ENCODE measurements around the gene THAP4. TPM values are rescaled to one million over a fixed set of nuclear protein-coding genes. Genes with fewer than 3 reads are reported as not detected.
A peak's percentile ranks its signal among the peaks of the same experiment; 100 is the strongest.

THAP4 gene
- total and polyA plus RNA-seq, 2 of the 13 experiments (the other 11 are each of a cell fraction or from before 2014, with no cell fraction given), result 59.7 to 75.7 TPM

GRCh38 chr2:241560162-241560882, 76.6 kb downstream of the THAP4 start (continued):
- TF ChIP-seq, protein P1, sequence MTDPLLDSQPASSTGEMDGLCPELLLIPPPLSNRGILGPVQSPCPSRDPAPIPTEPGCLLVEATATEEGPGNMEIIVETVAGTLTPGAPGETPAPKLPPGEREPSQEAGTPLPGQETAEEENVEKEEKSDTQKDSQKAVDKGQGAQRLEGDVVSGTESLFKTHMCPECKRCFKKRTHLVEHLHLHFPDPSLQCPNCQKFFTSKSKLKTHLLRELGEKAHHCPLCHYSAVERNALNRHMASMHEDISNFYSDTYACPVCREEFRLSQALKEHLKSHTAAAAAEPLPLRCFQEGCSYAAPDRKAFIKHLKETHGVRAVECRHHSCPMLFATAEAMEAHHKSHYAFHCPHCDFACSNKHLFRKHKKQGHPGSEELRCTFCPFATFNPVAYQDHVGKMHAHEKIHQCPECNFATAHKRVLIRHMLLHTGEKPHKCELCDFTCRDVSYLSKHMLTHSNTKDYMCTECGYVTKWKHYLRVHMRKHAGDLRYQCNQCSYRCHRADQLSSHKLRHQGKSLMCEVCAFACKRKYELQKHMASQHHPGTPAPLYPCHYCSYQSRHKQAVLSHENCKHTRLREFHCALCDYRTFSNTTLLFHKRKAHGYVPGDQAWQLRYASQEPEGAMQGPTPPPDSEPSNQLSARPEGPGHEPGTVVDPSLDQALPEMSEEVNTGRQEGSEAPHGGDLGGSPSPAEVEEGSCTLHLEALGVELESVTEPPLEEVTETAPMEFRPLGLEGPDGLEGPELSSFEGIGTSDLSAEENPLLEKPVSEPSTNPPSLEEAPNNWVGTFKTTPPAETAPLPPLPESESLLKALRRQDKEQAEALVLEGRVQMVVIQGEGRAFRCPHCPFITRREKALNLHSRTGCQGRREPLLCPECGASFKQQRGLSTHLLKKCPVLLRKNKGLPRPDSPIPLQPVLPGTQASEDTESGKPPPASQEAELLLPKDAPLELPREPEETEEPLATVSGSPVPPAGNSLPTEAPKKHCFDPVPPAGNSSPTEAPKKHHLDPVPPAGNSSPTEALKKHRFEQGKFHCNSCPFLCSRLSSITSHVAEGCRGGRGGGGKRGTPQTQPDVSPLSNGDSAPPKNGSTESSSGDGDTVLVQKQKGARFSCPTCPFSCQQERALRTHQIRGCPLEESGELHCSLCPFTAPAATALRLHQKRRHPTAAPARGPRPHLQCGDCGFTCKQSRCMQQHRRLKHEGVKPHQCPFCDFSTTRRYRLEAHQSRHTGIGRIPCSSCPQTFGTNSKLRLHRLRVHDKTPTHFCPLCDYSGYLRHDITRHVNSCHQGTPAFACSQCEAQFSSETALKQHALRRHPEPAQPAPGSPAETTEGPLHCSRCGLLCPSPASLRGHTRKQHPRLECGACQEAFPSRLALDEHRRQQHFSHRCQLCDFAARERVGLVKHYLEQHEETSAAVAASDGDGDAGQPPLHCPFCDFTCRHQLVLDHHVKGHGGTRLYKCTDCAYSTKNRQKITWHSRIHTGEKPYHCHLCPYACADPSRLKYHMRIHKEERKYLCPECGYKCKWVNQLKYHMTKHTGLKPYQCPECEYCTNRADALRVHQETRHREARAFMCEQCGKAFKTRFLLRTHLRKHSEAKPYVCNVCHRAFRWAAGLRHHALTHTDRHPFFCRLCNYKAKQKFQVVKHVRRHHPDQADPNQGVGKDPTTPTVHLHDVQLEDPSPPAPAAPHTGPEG (CRISPR knock-in tag; IDR thresholded peaks at IDR 0.05), result no peak
- TF ChIP-seq CREM (IDR thresholded peaks at IDR 0.05) (no peak), CREM (CRISPR knock-in tag; IDR thresholded peaks at IDR 0.05) (no peak), ZNF572 (CRISPR knock-in tag; IDR thresholded peaks at IDR 0.05) (0 out of 2 replicates have a peak, but pooled peaks have one; percentile 45), ZNF768 (CRISPR knock-in tag; IDR thresholded peaks at IDR 0.05) (peak; percentile 16; the same call in 1 of the 2 replicates), SALL2 (CRISPR knock-in tag; IDR thresholded peaks at IDR 0.05) (no peak; the same call in 1 of the 2 replicates), ZNF33A (CRISPR knock-in tag; IDR thresholded peaks at IDR 0.05; ENCODE audit: borderline replicate concordance) (0 out of 2 replicates have a peak, but pooled peaks have one; percentile 31), ZBTB42 (CRISPR knock-in tag; IDR thresholded peaks at IDR 0.05) (no peak), ZNF629 (CRISPR knock-in tag; conservative IDR thresholded peaks at IDR 0.05) (0 out of 2 replicates have a peak, but pooled peaks have one; percentile 9), NR2F6 (IDR thresholded peaks at IDR 0.05) (no peak), NR2F6 (CRISPR knock-in tag; IDR thresholded peaks at IDR 0.05) (no peak; the same call in 1 of the 2 replicates), ARID4A (CRISPR knock-in tag; IDR thresholded peaks at IDR 0.05; ENCODE audit: borderline replicate concordance) (peak; percentile 46; the same call in 1 of the 2 replicates), FOXA1 (IDR thresholded peaks at IDR 0.05) (no peak), FOXA1 (CRISPR knock-in tag; IDR thresholded peaks at IDR 0.05) (no peak), XBP1 (CRISPR knock-in tag; IDR thresholded peaks at IDR 0.05) (no peak), RNF219 (CRISPR knock-in tag; IDR thresholded peaks at IDR 0.05) (no peak), PHB2 (IDR thresholded peaks at IDR 0.05; ENCODE audit: partially characterized antibody) (no peak)
- TF ChIP-seq, protein P2, sequence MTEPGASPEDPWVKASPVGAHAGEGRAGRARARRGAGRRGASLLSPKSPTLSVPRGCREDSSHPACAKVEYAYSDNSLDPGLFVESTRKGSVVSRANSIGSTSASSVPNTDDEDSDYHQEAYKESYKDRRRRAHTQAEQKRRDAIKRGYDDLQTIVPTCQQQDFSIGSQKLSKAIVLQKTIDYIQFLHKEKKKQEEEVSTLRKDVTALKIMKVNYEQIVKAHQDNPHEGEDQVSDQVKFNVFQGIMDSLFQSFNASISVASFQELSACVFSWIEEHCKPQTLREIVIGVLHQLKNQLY (CRISPR knock-in tag; IDR thresholded peaks at IDR 0.05), result no peak
